Measurements from ENCODE around the gene NUPR1. TPM values are rescaled to one million over a fixed set of nuclear protein-coding genes. Genes with fewer than 3 reads are reported as not detected.
"Not testable (repeated sequence)": the region's sequence is repeated elsewhere in the genome, so short reads cannot be mapped to it uniquely, and the experiment has no call there.

Gene NUPR1
- total RNA-seq, 6 experiments from 2014 or later, result 31.9 to 60.3 (median 43.7) TPM

GRCh38 chr16:28553776-28554633 is 15.2 kb upstream of the NUPR1 start, which contains the start of gene SGF29:
TSS of gene SGF29 (plus strand) at chr16:28553920. CDS start at chr16:28581070, 27,150 bp downstream.
- peak within 1 kb of the TSS; percentile 96 for H3K27ac Mint-ChIP-seq
- H3K36me3 Mint-ChIP-seq (ENCODE audit: low read depth), result peaks cover 8% of the 10 kb centered on the region; the same call in 1 of the 2 replicates
- H3K4me1 Mint-ChIP-seq (ENCODE audit: low read depth), result peaks cover 14% of the 10 kb centered on the region
- peaks cover 3% of the 10 kb centered on the region; the same call in 1 of the 2 replicates for H3K27me3 Mint-ChIP-seq (ENCODE audit: insufficient read depth)
- peak within 1 kb of the TSS; percentile 97 for H3K4me3 Mint-ChIP-seq
- peak; percentile 83 for DNase-seq
- TF ChIP-seq, protein P1, sequence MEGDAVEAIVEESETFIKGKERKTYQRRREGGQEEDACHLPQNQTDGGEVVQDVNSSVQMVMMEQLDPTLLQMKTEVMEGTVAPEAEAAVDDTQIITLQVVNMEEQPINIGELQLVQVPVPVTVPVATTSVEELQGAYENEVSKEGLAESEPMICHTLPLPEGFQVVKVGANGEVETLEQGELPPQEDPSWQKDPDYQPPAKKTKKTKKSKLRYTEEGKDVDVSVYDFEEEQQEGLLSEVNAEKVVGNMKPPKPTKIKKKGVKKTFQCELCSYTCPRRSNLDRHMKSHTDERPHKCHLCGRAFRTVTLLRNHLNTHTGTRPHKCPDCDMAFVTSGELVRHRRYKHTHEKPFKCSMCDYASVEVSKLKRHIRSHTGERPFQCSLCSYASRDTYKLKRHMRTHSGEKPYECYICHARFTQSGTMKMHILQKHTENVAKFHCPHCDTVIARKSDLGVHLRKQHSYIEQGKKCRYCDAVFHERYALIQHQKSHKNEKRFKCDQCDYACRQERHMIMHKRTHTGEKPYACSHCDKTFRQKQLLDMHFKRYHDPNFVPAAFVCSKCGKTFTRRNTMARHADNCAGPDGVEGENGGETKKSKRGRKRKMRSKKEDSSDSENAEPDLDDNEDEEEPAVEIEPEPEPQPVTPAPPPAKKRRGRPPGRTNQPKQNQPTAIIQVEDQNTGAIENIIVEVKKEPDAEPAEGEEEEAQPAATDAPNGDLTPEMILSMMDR (IDR thresholded peaks at IDR 0.05), result peak; percentile 58
- no peaks in the 10 kb centered on the region for H3K9me3 Mint-ChIP-seq

DNA sequence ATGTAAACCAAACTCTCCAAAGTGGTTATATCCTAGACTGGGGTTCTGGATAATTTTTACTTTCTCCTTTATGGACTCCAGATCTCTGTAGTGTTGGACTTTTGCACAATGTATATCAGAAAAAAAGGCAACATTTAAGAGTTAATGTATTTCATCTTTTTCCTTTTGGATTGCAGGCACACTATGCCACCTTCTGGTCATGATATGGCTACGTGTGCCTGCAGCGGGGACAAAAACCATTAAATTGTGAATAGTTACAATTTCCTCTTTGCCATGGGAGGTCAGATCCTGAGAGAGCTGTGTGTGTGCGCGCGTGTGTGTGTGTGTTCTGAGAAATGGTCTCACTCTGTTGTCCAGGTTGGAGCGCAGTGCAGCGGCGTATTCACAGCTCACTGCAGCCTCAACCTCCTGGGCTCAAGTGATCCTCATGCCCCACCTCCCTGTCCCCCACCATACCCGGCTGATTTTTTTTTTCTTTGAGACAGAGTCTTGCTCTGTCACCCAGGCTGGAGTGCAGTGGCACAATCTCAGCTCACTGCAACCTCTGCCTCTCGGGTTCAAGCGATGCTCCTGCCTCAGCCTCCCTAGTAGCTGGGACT is 10.6 kb upstream of the NUPR1 start:
- Mint-ChIP-seq H3K9me3 (no peaks in the 10 kb centered on the region), H3K27ac (no peak overlapping the region), H3K4me3 (no peak overlapping the region), H3K36me3 (ENCODE audit: low read depth) (no peaks in the 10 kb centered on the region), H3K4me1 (ENCODE audit: low read depth) (peaks cover 6% of the 10 kb centered on the region), H3K27me3 (ENCODE audit: insufficient read depth) (peaks cover 4% of the 10 kb centered on the region)
- DNase-seq, result peak; percentile 39
- TF ChIP-seq, protein P1 (IDR thresholded peaks at IDR 0.05), result peak; percentile 73

DNA sequence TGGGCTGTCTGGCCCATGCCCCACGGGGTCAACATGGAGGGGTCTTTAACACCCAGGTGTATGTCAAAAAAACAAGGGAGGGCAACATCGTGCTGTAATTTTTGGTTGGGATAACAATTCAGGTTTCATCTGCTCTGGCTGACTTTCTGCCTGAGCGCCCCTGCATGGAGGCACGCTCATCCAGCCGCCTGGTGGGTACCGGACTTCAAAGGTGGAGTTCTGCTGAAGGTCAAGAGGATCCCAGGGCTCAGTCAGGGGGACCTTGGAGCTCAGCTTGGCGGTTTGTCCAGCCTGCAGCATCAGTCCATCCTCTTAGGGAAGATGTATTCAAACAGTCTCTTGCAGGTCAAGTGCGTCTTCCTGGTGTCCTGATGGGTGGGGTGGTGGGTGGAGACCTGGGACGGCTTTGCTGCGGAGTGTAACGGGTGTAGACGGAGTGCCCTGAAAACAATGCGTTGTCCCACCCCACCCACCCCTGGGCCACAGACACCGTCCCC is 9.6 kb upstream of the NUPR1 start:
- TF ChIP-seq, protein P1 (IDR thresholded peaks at IDR 0.05), result no peak
- peaks cover 4% of the 10 kb centered on the region for H3K27me3 Mint-ChIP-seq (ENCODE audit: insufficient read depth)
- no peak for DNase-seq
- no peak overlapping the region for H3K27ac Mint-ChIP-seq
- no peaks in the 10 kb centered on the region for H3K9me3 Mint-ChIP-seq
- H3K4me3 Mint-ChIP-seq, result no peak overlapping the region
- no peaks in the 10 kb centered on the region for H3K36me3 Mint-ChIP-seq (ENCODE audit: low read depth)
- peaks cover 5% of the 10 kb centered on the region for H3K4me1 Mint-ChIP-seq (ENCODE audit: low read depth)

DNA sequence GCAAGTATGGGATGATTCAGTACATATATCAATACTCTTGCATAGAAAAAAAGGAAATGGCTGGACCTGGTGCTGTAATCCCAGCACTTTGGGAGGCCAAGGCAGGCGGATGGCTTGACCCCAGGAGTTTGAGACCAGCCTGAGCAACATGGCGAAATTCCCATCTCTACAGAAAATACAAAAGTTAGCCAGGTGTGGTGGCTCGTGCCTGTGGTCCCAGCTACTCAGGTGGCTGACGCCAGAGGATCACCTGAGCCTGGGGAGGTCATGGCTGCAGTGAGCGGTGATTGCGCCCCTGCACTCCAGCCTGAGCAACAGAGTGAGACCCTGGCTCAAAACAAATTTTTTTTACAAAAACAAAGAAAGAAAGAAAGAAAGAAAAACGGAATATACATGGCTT is 7.9 kb upstream of the NUPR1 start:
- Mint-ChIP-seq H3K4me1 (ENCODE audit: low read depth) (peaks cover 5% of the 10 kb centered on the region), H3K27ac (no peak overlapping the region), H3K36me3 (ENCODE audit: low read depth) (no peaks in the 10 kb centered on the region), H3K9me3 (no peaks in the 10 kb centered on the region), H3K27me3 (ENCODE audit: insufficient read depth) (peaks cover 4% of the 10 kb centered on the region), H3K4me3 (no peak overlapping the region)
- DNase-seq, result no peak
- TF ChIP-seq, protein P1 (IDR thresholded peaks at IDR 0.05), result no peak

DNA sequence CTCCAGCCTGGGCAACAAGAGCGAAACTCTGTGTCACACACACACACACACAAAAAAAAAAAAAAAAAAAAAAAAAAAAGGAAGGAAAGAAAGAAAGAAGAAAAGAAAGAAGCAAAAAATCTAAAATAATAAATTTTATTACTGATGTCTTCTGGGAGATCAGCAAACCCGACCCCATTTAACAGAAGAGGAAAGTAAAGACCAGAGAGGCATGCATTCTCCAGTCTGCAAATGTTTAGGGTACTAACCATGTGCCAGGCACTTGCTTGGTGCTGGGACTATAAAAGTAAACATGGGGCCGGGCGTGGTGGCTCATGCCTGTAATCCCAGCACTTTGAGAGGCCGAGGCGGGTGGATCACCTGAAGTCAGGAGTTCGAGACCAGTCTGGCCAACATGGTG is 7.2 kb upstream of the NUPR1 start:
- not testable (repeated sequence) for H3K36me3 Mint-ChIP-seq (ENCODE audit: low read depth); H3K4me1 Mint-ChIP-seq (ENCODE audit: low read depth); H3K4me3 Mint-ChIP-seq; H3K9me3 Mint-ChIP-seq; H3K27me3 Mint-ChIP-seq (ENCODE audit: insufficient read depth); DNase-seq; H3K27ac Mint-ChIP-seq

DNA sequence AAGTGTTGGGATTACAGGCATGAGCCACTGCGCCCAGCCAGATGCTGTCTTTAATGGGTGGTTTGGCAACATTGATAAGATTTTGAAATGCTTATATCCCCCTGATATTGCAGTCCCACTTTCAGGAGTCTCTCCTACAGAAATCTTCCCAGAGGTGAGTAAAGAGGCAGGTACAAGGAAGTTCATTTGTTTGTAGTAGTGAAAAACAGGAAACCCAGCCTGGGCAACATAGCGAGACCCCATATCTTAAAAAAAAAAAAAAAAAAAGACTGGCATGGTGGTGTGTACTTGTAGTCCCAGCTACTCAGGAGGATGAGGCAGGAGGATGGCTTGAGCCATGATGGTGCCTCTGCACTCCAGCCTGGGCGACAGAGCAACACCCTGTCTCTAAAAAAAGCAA is 6.2 kb upstream of the NUPR1 start:
- no peak for DNase-seq
- Mint-ChIP-seq H3K27ac (no peak overlapping the region), H3K9me3 (no peaks in the 10 kb centered on the region), H3K27me3 (ENCODE audit: insufficient read depth) (peaks cover 4% of the 10 kb centered on the region), H3K36me3 (ENCODE audit: low read depth) (no peaks in the 10 kb centered on the region), H3K4me1 (ENCODE audit: low read depth) (peaks cover 5% of the 10 kb centered on the region), H3K4me3 (no peak overlapping the region)
- TF ChIP-seq, protein P1 (IDR thresholded peaks at IDR 0.05), result no peak
